Smooth muscle cell (in vitro differentiated cells): ENCODE data around the gene DAB2. TPM values are rescaled to one million over a fixed set of nuclear protein-coding genes. Genes with fewer than 3 reads are reported as not detected.

ENCODE experiments used
- DNase-seq: peaks from one replicate; lab custom pipeline; 2025; ENCODE audit not compliant: unreplicated experiment; lab: John Stamatoyannopoulos, UW
- H2AFZ ChIP-seq: fragments of 200-600 bp; sonication (generic); 2 replicates; pipeline ENCODE4 v1.6.0; 2016; ENCODE audit warnings: antibody characterized with exemption, low read depth, mild to moderate bottlenecking
- H3F3A ChIP-seq: fragments of 200-600 bp; sonication (generic); 2 replicates; pipeline ENCODE4 v1.6.0; 2017; ENCODE audit warnings: antibody characterized with exemption, low read depth
- H3K27ac ChIP-seq: fragments of 200-600 bp; sonication (generic); 2 replicates; pipeline ENCODE4 v1.5.1; 2016; ENCODE audit warnings: low read depth, mild to moderate bottlenecking
- H3K27me3 ChIP-seq: fragments of 200-600 bp; sonication (generic); 2 replicates; pipeline ENCODE4 v1.6.1; 2016; ENCODE audit warnings: low read depth, mild to moderate bottlenecking
- H3K36me3 ChIP-seq: fragments of 200-600 bp; sonication (generic); 2 replicates; pipeline ENCODE4 v1.5.1; 2016; ENCODE audit warnings: low read depth
- H3K4me1 ChIP-seq: fragments of 200-600 bp; sonication (generic); 2 replicates; pipeline ENCODE4 v1.5.1; 2016; ENCODE audit warnings: low read depth
- H3K4me2 ChIP-seq: fragments of 200-600 bp; sonication (generic); 2 replicates; pipeline ENCODE4 v1.6.0; 2016; ENCODE audit warnings: mild to moderate bottlenecking
- H3K4me3 ChIP-seq: fragments of 200-600 bp; sonication (generic); 2 replicates; pipeline ENCODE4 v1.5.1; 2016; ENCODE audit warnings: mild to moderate bottlenecking
- H3K79me2 ChIP-seq: fragments of 200-600 bp; sonication (generic); 2 replicates; pipeline ENCODE4 v1.6.0; 2016; ENCODE audit warnings: low read depth, mild to moderate bottlenecking
- H3K9ac ChIP-seq: fragments of 200-600 bp; sonication (generic); 2 replicates; pipeline ENCODE4 v1.6.0; 2016; ENCODE audit warnings: low read depth
- H3K9me3 ChIP-seq: fragments of 200-600 bp; sonication (generic); replicated peaks from 2 replicates; pipeline ENCODE4 v1.5.1; 2016; ENCODE audit warnings: low read depth
- H4K20me1 ChIP-seq: fragments of 200-600 bp; sonication (generic); 2 replicates; pipeline ENCODE4 v1.6.0; 2016; ENCODE audit warnings: low read depth
- WGBS: methylation state at CpG from one replicate; pipeline ENCODE4 v1.1.7; 2016; ENCODE audit warnings: low lambda C conversion rate; 5-methylcytosine and 5-hydroxymethylcytosine counted together
- polyA plus RNA-seq: library from polyadenylated mRNA; unstranded; fragments of >200 nt; fragmentation: Nextera tagmentation; extraction: Ambion mirVana; gene quantifications from 2 replicates; pipeline ENCODE4 v1.2.1, GENCODE V29; 2016
- total RNA-seq: library from RNA; depleted of rRNA; stranded (reverse); fragments of >200 nt; gene quantifications from 2 replicates; pipeline ENCODE4 v1.2.3, GENCODE V29; 2014
- TF ChIP-seq, protein P1 (sequence below): fragments of 200-600 bp; sonication (generic); IDR thresholded peaks from 2 replicates; pipeline ENCODE4 v1.5.1; 2017; ENCODE audit warnings: borderline replicate concordance, mild to moderate bottlenecking, antibody characterized with exemption; ENCODE audit not compliant: insufficient read depth, poor library complexity, severe bottlenecking

DAB2 gene
- total and polyA plus RNA-seq, 2 experiments from 2014 or later: 87.2 to 105 TPM

DNA sequence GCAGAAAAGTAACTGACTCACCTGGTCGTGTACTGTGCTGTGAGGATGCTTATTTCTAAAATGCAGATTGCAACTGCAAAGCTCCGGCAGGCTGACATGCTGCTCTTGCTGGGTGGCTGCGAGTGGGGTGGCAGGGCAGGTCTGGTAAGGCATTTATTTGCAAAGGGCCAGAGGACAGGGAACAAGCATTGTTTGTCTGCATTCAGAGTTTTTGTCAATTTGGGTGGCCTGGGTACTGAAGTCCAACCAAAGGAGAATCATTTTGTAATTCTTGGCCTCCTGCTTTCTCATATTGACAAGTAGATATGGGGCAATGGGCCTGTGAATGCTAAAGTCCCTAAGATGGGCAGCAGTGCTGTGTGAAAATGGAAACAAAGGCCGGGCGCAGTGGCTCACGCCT lies 60.4 kb downstream of the DAB2 start, which contains the start of gene C9:
TSS of gene C9 (minus strand) at position 129 of the 400 bp plus-strand sequence. CDS start at position 98, 31 bp downstream.
- Histone ChIP-seq H3K79me2 (no peaks in the 10 kb centered on the region), H3K27me3 (no peaks in the 10 kb centered on the region), H3K4me3 (no peak within 1 kb of the TSS), H3K27ac (no peak within 1 kb of the TSS), H3K36me3 (no peaks in the 10 kb centered on the region), H2AFZ (no peak within 1 kb of the TSS), H3K9me3 (no peaks in the 10 kb centered on the region), H3K4me2 (no peak within 1 kb of the TSS), H3K9ac (no peak within 1 kb of the TSS), H3K4me1 (no peaks in the 10 kb centered on the region), H3F3A (no peaks in the 10 kb centered on the region), H4K20me1 (no peaks in the 10 kb centered on the region)
- 77% methylated on average over 6 of the region's 6 CpGs for WGBS
- TF ChIP-seq, protein P1, sequence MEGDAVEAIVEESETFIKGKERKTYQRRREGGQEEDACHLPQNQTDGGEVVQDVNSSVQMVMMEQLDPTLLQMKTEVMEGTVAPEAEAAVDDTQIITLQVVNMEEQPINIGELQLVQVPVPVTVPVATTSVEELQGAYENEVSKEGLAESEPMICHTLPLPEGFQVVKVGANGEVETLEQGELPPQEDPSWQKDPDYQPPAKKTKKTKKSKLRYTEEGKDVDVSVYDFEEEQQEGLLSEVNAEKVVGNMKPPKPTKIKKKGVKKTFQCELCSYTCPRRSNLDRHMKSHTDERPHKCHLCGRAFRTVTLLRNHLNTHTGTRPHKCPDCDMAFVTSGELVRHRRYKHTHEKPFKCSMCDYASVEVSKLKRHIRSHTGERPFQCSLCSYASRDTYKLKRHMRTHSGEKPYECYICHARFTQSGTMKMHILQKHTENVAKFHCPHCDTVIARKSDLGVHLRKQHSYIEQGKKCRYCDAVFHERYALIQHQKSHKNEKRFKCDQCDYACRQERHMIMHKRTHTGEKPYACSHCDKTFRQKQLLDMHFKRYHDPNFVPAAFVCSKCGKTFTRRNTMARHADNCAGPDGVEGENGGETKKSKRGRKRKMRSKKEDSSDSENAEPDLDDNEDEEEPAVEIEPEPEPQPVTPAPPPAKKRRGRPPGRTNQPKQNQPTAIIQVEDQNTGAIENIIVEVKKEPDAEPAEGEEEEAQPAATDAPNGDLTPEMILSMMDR: no peak
- DNase-seq: no peak

DNA sequence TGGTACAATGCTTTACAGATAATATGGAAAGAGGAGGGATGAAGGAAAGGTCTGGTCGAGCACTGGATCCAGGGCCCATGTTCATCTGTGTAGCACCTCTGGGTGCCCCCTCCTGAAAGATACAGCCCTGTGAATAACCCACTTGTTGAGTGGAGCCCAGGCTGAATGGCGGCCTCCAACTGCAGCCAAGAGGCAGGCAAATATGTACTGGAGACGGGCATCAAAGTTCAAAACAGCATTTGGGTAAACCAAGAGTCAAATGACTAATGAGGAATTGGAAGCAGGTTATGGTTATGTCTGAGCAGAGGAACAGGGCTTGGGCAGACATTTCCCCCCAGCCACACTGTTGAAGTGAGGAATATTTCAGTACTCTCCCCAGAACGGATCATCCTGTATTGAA lies 61.6 kb downstream of the DAB2 start:
- H3K4me2 ChIP-seq: no peak overlapping the region
- H3K27ac ChIP-seq: no peak overlapping the region
- WGBS: over 99% methylated on average over 4 of the region's 4 CpGs

DNA sequence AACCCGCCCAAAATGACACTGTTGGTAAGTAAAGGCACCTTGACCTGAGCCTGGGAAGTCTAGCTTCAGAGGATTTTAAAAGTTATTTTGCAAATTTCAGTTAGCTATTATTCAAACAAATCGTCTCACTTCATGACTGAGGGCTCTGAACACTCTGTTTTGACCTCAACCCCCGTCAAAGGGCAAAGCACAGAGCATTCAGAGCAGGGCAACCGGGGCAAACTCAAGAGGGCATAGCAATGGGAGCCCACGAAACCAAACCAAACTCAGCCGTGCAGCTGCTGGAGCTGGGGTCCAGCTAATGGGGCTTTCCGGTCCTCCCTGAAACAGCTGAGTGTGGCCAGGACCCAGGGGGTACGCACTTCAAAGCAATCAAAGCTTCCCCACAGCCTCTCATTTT lies 62.1 kb downstream of the DAB2 start:
- Histone ChIP-seq H3K79me2 (no peaks in the 10 kb centered on the region), H3K36me3 (no peaks in the 10 kb centered on the region), H3K27me3 (no peaks in the 10 kb centered on the region), H3K4me1 (no peaks in the 10 kb centered on the region), H3K9me3 (no peaks in the 10 kb centered on the region), H3F3A (no peaks in the 10 kb centered on the region), H3K4me2 (no peak overlapping the region), H3K27ac (no peak overlapping the region), H4K20me1 (no peaks in the 10 kb centered on the region), H3K4me3 (no peak overlapping the region), H3K9ac (no peak overlapping the region), H2AFZ (no peak overlapping the region)
- 92% methylated on average over 8 of the region's 8 CpGs for WGBS
- no peak for DNase-seq
- TF ChIP-seq, protein P1: no peak

More for the DNA sequence above, 61.6 kb downstream of the DAB2 start:
- Histone ChIP-seq H3K79me2 (no peaks in the 10 kb centered on the region), H3F3A (no peaks in the 10 kb centered on the region), H3K27me3 (no peaks in the 10 kb centered on the region), H3K36me3 (no peaks in the 10 kb centered on the region), H2AFZ (no peak overlapping the region), H4K20me1 (no peaks in the 10 kb centered on the region), H3K4me1 (no peaks in the 10 kb centered on the region), H3K4me3 (no peak overlapping the region), H3K9me3 (no peaks in the 10 kb centered on the region), H3K9ac (no peak overlapping the region)
- TF ChIP-seq, protein P1: no peak
- DNase-seq: no peak

DNA sequence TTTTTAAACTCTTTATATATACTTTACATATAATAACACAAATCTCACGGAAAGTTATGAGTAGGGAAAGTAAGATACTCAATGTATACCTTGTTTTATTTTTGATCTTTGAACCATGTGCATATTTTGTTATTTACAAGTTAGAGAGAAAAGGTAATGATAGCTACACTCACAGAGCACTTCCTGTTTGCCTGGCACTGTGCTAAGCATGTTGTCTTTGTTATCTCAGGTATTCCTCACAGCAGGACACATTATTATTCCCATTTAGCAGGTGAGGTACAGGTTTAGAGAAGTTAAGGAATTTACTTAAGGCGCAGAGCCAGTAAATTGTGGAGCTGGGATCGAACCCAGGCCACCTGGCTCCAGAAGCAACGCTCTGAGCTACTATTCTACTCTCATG lies 63.5 kb downstream of the DAB2 start:
- no peaks in the 10 kb centered on the region for H3F3A ChIP-seq
- TF ChIP-seq, protein P1: no peak
- no peaks in the 10 kb centered on the region for H3K27me3 ChIP-seq
- no peaks in the 10 kb centered on the region for H3K9me3 ChIP-seq
- no peak overlapping the region for H3K4me3 ChIP-seq
- no peaks in the 10 kb centered on the region for H3K79me2 ChIP-seq
- no peak overlapping the region for H3K9ac ChIP-seq
- H3K4me2 ChIP-seq: no peak overlapping the region
- H4K20me1 ChIP-seq: no peaks in the 10 kb centered on the region
- WGBS: 90% methylated on average over 4 of the region's 4 CpGs
- no peaks in the 10 kb centered on the region for H3K4me1 ChIP-seq
- H3K27ac ChIP-seq: no peak overlapping the region
- H2AFZ ChIP-seq: no peak overlapping the region
- no peaks in the 10 kb centered on the region for H3K36me3 ChIP-seq
- DNase-seq: no peak
